ENCODE measurements around the gene PCMT1.

The PCMT1 gene

DNA sequence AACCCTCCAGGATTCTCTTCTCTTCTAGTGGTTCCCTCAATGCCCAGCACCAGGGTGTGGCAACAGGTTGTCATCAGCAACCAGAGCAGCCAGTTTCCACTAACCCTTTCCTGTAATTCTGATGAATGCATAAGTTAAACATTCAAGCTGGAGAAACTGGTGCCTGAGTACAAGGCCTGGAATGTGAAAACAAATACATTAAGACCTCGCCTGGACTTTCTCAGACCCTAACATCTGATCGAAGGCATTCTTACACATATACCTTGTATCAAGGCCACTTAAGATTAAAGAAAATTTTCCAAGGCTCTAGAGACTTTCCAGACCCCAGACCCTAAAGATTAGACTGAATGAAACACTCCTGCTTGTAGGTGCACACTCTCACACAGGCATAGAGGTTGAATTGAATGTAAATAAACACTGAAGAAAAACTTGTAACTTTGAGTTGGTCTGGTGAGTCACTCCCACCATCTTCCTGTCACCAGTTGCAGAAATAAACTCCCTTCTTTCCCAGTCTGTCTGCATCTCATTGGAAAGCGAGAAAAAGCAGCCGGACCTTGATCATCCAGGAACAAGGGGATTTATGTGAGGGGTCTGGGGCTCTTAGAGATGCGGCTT is 105.6 kb downstream of the PCMT1 start:
- no peak for DNase-seq (ENCODE audit: low spot score)

- DNase-seq (ENCODE audit: low spot score) = no peak
These were observed 106.2 kb downstream of the PCMT1 start for GRCh38 chr6:149855741-149856140.

DNA sequence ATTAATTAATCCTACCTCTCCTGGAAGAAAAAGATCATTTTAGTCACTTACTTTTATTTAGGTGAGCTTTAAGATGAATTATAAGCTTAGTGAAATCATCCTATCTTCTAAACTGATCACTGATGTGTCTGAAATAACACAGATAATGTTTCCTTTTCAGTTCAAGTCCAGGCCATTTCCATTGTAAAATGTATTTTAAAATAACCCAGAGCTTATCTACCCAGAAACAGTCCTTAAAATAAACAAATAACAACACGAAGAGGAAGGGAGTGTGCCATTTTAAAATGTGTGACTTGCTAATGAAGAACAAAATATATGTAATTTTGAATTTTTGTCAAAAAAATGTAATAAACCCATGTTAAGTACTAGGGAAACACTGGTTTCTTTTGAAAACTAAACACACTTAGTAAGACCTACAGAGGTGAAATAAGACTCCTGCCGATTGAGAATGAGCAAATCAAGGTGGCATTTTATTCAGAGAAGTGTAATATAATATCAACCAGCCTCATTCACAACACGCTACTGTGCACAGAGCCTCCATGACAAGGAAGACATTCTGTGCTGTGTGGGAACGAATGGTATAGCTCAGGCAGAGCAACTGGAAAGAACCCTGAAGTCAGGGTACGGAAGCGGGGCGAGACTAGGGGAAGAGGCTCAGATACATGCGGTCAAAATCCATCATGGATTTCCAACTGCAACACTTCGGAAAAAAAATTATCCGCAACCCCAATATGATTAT is 106.9 kb downstream of the PCMT1 start:
- no peak for DNase-seq (ENCODE audit: low spot score)

DNA sequence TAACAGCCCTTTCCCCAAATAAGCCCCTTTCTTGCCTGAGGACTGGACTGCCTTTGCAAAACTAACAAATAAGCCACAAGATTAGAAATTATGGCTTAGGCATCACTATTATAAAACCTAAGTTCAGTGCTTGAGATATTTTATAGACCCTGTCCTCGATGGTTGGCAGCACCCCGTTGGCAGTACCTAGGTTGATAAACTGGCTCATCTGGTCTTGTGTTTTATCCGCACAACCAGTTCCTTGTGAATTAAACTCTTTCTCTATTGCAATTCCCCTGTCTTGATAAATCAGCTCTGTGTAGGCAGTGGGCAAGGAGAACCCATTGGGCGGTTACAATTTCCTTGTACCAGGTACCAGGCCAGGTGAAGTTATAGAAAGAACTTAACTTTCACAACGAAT is 108.0 kb downstream of the PCMT1 start:
- DNase-seq (ENCODE audit: low spot score) = no peak

GRCh38 chr6:149859368-149859767 is 109.8 kb downstream of the PCMT1 start:
- DNase-seq (ENCODE audit: low spot score) = no peak

GRCh38 chr6:149859938-149860337 is 110.4 kb downstream of the PCMT1 start:
- DNase-seq (ENCODE audit: low spot score) = no peak

- DNase-seq (ENCODE audit: low spot score) = no peak
These were observed 110.9 kb downstream of the PCMT1 start for GRCh38 chr6:149860513-149860833.

Data from D341Med (cell line).